GM19238 (cell line): Measurements from ENCODE around the gene SLC10A4.
"Not testable (repeated sequence)": the region's sequence is repeated elsewhere in the genome, so short reads cannot be mapped to it uniquely, and the experiment has no call there.

Source experiments
- DNase-seq: peaks from one replicate; pipeline ENCODE4 v3.0.0; 2011; ENCODE audit warnings: low spot score; ENCODE audit not compliant: insufficient read length

SLC10A4 gene, protein sequence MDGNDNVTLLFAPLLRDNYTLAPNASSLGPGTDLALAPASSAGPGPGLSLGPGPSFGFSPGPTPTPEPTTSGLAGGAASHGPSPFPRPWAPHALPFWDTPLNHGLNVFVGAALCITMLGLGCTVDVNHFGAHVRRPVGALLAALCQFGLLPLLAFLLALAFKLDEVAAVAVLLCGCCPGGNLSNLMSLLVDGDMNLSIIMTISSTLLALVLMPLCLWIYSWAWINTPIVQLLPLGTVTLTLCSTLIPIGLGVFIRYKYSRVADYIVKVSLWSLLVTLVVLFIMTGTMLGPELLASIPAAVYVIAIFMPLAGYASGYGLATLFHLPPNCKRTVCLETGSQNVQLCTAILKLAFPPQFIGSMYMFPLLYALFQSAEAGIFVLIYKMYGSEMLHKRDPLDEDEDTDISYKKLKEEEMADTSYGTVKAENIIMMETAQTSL

DNA sequence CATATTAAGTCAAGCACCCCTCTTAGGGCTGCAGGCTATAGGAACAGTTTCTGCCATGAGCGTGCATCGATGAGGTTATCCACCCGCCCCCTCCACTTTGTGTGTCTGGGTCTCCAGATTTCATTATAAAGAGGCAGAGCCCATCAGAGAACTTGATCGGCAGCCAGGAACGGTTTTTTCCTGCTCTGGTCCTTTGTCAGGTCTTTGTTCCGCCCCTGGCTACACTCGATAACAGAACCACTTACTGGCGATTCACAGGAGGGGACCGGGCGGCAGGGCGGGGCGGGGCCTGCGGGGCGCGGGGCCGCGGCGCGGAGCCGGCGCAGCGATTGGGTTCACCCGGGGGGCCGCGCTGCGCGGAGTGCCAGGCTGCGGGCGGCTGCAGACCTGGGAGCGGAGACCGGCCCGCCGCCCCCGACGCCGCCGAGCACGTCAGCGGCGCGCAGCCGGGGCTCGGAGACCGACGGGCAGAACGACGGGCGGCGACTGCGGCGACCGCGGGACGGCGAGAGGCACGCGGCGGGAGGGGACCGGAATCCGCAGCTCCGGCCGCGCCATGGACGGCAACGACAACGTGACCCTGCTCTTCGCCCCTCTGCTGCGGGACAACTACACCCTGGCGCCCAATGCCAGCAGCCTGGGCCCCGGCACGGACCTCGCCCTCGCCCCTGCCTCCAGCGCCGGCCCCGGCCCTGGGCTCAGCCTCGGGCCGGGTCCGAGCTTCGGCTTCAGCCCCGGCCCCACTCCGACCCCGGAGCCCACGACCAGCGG, at the start of gene SLC10A4:
SLC10A4 (plus strand) TSS at position 338 of the 771 bp plus-strand sequence; CDS start at position 557, 219 bp downstream.
- DNase-seq, result no peak

DNA sequence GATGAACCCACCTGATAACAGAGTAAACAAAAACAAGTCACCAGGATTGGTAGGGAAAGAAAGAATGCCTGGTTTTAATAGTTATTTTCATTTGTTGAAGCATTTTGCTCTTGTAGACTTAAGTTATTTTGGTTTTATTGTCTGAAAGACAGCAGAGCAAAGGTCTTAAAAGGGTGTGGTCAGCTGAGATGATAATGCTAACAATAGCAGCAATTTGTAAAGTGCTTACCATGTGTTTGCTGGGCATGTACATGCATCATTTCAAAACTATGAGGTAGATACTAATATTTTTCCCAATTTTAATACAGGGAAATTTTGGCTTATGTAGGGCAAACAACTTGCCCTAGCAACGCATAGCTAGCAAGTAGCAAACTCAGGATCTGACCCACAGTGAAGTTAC, 46.8 kb upstream of the SLC10A4 start:
- DNase-seq, result no peak

DNA sequence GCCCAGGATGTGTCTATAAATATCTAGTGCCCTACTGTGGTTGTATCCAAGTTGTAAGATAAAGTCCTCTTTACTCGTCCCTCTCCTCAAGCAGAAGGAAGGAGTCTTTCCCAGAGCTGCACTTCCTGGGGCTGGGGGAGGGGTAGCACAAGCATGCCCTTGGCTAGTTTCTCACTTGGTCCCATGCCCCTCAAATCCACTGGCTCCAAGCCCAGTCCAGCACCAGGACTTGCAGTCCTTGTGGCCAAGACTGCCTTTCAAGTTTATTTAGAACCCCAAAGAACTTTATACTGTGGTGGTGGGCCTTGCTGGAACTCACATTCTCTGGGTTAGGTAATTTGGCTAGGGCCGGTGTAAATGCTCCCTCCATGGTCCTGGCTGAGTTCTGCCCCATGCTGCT, 43.2 kb upstream of the SLC10A4 start:
- DNase-seq, result no peak

DNA sequence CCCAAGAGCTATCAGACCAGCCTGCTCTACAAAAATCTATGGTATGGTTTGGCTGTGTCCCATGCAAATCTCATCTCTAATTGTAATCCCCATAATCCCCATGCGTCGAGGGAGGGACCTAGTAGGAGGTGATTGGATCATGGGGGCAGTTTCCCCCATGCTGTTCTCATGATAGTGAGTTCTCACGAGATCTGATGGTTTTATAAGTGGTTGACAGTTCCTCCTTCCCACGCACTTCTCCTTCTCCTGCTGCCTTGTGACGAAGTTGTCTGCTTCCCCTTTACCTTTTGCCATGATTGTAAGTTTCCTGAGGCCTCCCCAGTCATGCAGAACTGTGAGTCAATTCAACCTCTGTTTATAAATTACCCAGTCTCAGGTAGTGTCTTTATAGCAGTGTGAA, 42.2 kb upstream of the SLC10A4 start:
- not testable (repeated sequence) for DNase-seq

DNA sequence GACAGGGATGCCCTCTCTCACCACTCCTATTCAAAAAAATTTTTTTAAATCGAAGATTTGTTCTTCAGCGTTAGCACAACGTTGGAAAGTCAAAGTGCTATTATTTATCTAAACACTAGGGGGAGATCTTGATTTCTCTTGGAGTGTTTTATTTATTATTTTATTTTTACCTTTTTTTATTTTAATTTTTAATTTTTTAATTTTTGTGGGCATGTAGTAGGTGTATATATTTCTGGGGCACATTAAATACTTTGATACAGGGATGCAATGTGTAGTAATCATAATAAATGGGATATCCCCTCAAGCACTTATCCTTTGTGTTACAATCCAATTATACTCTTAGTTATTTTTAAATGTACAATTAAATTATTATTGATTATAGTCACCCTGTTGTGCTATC, 37.4 kb upstream of the SLC10A4 start:
- no peak for DNase-seq

DNA sequence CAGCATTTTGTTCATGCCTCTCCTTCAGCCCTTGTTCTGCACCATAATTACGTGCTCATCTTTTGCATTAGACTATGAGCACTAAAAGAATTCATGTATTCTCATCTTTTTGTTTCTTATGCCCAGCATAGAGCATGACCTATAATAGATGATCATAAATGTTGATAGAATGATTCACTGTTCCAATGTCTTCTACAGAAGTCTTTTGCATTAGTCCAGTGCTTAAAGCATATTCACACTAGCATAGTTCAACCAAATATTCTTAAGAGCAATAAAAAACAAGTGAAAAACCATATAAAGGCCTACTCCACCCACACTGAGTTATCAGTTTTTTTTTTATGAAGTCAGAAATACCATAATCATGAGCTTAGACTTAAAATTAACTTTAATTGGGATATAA, 36.5 kb upstream of the SLC10A4 start:
- DNase-seq, result no peak

DNA sequence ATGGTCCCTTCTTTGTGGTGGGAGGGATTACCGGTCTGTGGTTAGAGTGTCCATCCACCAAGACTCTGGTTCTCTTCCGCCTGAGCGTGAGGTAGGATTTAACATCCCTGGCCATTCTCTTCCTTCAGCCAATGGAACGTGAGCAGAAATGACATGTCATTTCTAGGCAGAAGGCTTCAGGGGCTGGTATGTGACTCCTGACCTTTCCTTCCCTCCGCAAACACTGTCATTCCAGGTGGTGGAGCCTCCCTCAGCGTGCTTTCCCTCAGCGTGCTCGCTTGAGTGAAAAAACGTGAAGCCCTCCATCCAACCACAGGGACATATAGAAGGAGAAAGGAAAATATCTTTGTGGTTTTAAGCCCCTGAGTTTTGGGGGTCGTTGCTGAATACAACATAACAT, 34.0 kb upstream of the SLC10A4 start:
- DNase-seq, result no peak

DNA sequence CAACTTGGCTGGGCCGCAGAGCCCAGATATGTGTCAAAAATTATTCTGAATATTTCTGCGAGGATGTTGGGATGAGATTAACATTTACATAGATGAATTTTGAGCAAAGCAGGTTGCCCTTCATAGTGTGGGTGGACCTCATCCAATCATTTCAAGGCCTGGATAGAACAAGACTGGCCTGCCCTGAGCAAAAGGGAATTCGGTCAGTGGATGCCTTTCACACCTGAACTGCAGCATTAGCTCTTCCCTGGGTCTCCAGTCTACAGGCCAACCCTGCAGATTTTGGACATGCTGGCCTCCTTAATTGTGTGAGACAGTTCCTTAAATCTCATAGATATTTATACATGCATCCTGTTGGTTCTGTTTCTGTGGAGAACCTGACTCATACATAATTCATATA, 32.4 kb upstream of the SLC10A4 start:
- no peak for DNase-seq

DNA sequence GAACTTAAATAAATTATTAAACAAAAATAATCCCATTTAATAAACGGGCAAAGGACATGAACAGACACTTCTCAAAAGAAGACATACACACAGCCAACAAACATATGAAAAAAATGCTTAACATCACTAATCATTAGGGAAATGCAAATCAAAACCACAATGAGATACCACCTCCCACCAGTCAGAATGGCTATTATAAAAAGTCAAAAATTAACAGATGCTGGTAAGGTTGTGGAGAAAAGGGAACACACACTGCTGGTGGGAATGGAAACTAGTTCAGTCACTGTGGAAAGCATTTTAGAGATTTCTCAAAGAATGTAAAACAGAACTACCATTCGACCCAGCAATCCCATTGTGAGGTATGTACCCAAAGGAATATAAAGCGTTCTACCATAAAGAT, 31.5 kb upstream of the SLC10A4 start:
- DNase-seq, result not testable (repeated sequence)

DNA sequence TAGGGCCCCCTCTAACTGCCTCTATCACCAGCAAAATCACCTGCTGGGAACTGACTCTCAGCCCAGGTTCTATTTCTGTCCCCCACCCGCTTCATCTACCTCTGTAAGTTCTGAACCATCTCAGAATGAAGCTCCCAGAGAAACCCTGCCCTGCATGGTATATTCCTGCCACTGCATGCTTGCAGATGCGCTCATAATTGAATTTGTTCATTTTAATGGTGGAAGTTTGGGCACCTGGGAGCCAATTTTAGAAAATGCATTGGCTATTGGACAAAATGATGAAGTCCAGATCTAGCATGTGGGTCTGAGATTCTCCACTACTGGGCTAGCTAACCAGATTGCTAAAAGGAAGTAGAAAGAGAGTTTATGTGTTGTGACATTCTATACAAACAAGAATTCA, 28.6 kb upstream of the SLC10A4 start:
- DNase-seq, result no peak

DNA sequence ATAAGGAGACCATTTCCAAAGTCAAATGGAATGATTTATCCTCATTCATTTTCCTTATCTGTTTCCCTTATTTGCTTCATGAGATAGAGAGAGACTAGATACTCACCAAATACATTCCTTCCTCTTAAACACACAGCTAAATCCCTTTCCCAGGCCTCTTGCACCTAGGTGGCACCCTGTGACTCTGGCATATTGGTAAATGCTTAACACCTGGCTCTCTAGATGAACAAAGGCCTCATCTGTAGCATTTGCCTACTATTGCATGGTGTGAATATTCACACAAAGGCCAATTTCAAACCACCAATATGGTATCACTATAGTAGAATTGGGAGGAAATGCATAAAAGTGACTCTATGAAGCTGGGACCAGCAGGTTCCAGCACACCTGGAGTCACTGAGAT, 22.1 kb upstream of the SLC10A4 start:
- no peak for DNase-seq

DNA sequence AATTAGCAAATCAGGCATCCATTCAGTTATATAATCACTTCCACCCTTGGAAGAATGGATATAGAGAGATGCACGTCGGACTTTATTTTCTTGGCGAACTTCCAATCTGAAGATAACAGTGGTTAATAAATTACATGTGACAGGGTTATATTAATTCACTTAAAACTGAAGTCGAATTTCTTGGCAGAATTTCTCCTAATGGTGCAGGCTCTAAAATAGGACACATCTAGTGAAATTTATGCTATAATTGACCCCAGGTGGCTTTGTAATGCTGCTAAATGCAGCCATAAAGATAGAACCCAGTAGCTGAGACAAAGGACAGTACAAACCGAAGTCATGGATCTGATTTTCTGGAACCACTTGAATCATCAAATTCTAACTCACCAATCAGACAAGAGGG, 20.8 kb upstream of the SLC10A4 start:
- no peak for DNase-seq

DNA sequence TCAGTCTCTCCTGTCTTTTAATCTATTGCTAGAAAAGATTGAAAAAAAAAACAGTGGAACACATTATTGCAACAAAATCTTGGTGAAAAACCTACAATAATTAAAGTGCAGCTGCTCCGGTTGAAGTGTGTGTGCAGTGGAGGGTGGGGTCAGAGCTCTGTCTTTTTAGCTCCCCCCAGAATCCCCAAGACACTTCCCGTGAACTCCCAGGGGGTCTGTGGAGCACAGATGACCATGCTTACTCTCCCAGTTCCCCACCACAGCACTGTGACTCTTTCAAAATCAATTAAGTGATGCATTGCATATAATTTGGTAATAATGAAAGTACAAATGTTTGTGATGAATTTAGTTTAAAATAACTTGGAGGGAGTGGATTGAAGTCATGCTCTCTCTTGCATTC, 15.7 kb upstream of the SLC10A4 start:
- DNase-seq, result no peak

DNA sequence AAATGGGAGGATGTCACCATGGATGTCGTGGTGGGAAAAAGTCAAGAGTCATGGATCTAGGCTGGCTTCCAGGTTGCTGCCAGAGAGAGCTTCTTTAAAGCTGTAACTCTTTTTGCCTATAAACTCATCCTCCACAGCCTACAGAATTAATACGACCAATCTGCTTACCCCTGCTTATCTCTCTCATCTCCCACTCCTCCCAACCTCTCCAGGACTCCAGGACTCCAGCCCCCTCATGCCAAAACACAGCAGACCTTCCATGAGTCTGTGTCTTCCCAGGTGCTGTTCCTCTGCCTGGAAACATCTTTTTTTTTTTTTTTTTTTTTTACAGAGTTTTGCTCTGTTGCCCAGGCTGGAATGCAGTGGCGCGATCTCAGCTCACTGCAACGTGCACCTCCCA, 15.3 kb upstream of the SLC10A4 start:
- DNase-seq, result no peak

DNA sequence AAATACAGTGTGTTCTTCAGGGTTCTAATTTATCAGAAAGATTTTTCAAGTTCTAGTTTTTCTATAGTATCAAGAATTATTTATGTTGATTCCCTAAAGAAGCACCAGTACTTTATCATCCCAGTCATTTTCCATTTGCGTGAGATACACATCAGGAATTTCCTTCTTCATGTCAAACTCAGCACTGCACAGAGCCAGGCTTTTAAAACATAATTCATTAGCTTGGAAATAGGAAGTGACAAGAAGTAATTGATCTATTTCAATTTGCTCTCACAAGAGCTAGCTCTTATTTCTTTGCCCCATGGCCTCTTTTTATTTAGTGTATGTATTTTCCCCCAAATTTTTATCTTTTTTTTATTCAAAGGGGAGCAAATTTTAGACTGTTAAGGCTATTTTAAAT, 13.0 kb upstream of the SLC10A4 start:
- DNase-seq, result no peak

DNA sequence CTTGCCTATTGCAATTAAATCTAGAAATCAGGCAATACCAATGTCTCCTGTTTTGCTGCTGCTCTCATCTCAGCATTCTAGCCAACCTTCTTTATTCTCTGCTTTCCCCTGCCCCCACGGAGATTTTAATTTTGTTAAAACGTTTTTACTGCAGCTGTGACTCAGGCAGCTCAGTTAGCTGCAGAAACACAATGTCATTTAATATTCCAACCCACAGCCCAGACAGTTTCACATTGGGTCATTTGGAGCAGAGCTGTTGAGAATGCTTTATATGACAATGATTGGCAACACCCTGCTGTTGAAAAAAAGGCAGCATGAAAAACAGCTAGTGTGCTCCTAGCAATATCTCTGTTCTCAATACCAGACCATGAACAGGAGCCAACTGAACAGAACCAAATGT, 12.6 kb upstream of the SLC10A4 start:
- no peak for DNase-seq

DNA sequence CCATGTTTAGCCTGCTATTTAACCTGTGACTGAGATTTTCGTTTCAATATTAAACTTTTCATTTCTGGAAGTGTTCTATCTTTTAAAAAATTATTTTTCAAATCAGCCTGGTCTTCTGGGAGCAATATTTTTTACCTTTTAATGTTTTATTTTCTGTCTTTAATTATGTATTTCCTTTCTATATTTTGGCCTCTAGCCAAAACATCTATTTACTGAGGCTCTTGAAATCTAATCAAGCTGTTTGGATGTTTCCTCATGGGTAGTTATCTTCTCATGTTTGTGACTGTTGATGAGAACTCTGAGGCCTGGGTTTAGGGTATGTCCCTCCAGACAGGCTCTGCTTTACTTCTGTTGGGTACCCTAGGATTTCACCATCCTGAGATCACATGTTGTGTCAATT, 10.3 kb upstream of the SLC10A4 start:
- DNase-seq, result no peak

DNA sequence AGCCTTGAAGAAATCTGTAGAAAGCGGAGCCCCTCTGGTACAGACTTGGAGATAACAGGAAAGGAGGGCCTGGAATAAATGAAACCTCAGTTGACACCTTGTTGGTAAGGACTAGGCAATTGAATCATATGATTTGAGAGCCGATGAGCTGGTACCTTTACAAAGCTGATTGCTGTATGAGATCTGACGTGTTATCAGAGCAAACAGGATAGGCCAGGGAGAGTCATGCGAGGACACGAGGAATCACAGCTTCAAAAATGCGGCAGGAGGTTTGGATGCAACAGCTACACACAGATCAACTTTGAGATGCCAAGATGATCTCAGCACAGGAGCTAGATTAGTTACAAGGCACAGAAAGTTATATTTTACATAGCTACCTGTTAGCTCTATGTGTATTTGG, 7.4 kb upstream of the SLC10A4 start:
- DNase-seq, result no peak

DNA sequence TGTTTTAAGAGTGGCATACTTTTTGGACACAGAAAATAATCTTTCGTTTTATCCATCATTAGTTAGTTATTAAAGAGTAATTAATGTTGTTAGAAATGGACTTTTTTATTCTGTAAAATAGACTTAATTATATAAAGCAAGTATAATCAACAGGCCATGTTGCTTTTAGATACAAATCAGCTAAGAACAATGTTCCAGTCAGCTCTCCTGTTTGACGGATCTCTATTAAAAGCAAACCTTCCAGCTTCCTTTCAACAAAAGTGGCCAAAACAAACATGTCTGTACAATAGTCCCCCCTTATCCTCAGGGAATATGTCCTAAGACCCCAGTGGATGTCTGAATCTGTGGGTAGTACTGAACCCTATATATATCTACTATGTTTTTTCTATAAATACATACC, 4.9 kb upstream of the SLC10A4 start:
- no peak for DNase-seq

DNA sequence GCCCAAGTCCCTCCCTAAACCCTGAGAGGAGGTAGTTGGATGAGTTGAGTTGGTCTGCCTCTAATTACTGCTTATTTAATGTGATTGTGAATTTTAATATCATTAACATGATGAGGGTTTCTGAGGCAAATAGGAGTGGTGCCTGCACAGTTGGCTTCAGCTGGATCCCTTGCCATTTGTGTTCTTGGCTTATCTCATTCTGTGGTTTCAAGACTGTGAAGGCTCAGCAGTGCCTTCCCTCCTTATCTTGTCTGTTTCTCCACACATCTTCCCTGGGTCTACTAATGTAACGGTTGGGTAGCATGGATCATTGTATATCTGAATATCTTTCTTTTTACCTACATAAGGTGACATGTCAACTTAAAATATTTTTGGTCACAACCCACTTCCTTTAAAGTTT, 1.6 kb upstream of the SLC10A4 start:
- no peak for DNase-seq

DNA sequence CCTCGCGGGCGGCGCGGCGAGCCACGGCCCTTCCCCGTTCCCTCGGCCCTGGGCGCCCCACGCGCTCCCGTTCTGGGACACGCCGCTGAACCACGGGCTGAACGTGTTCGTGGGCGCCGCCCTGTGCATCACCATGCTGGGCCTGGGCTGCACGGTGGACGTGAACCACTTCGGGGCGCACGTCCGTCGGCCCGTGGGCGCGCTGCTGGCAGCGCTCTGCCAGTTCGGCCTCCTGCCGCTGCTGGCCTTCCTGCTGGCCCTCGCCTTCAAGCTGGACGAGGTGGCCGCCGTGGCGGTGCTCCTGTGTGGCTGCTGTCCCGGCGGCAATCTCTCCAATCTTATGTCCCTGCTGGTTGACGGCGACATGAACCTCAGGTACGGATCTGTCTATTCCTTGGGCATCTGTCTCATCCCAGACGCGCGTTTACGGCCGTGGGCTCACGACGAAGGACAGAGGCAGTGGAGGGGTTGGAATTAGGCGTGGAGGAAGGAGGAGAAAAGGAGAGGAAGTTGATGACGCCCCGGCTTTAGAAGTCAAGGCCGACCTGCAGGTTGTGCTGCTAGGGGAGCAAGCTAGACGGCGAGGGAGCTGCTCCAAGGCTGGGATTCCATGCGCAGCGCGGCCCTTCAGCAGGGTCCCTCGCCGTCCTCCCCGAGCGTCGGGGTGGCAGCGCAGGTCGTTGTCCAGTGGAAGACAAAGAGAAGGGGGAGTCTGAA, 792 bp downstream of the SLC10A4 start:
- DNase-seq, result no peak

DNA sequence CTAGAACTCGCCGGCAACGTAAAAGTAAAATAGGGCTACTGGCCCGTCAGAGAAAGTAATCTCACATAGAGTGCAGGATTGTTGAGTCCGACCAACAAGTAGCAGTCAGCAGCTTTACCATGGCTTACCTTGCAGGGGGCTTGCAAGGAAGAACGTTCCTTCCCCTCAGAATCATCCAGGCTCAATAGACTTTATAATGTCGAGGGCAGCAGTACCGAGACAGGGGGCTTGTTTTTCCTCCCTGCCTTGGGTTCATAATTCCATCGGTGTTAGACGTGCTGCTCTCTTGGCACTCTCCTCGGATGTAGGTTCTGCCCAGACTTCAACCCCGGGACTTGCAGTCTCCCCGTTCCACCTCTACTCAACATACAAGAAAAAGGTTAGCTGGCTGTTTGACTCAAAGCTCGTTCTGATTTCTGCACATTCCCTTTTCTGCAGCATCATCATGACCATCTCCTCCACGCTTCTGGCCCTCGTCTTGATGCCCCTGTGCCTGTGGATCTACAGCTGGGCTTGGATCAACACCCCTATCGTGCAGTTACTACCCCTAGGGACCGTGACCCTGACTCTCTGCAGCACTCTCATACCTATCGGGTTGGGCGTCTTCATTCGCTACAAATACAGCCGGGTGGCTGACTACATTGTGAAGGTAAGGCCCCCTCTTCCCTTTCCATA, 1.5 kb downstream of the SLC10A4 start:
- no peak for DNase-seq
